ENCODE measurements around the gene USP47. TPM values are rescaled to one million over a fixed set of nuclear protein-coding genes. Genes with fewer than 3 reads are reported as not detected.

Gene USP47
- total RNA-seq, 1 donor from 2014 or later = 46.1 TPM

- no peaks in the 10 kb centered on the region for H3K36me3 Mint-ChIP-seq (ENCODE audit: unreplicated experiment)
- H3K4me3 Mint-ChIP-seq (ENCODE audit: unreplicated experiment) = no peak overlapping the region
- no peak for TF ChIP-seq CTCF (IDR thresholded peaks at IDR 0.05)
Observed at GRCh38 chr11:11843642-11844041, 1.9 kb downstream of the USP47 start.

GRCh38 chr11:11844272-11844671 is 2.5 kb downstream of the USP47 start:
- no peaks in the 10 kb centered on the region for H3K27me3 Mint-ChIP-seq (ENCODE audit: unreplicated experiment)
- H3K36me3 Mint-ChIP-seq (ENCODE audit: unreplicated experiment) = no peaks in the 10 kb centered on the region
- no peaks in the 10 kb centered on the region for H3K9me3 Mint-ChIP-seq (ENCODE audit: unreplicated experiment)
- H3K4me1 Mint-ChIP-seq (ENCODE audit: unreplicated experiment) = peaks cover 19% of the 10 kb centered on the region
- no peak for DNase-seq (ENCODE audit: extremely low spot score, unreplicated experiment)
- no peak overlapping the region for H3K4me3 Mint-ChIP-seq (ENCODE audit: unreplicated experiment)
- no peak overlapping the region for H3K27ac Mint-ChIP-seq (ENCODE audit: unreplicated experiment)
- no peak for TF ChIP-seq CTCF (IDR thresholded peaks at IDR 0.05)

More at GRCh38 chr11:11843642-11844041, 1.9 kb downstream of the USP47 start:
- Mint-ChIP-seq H3K4me1 (ENCODE audit: unreplicated experiment) (peaks cover 13% of the 10 kb centered on the region), H3K27ac (ENCODE audit: unreplicated experiment) (no peak overlapping the region), H3K9me3 (ENCODE audit: unreplicated experiment) (no peaks in the 10 kb centered on the region), H3K27me3 (ENCODE audit: unreplicated experiment) (no peaks in the 10 kb centered on the region)
- no peak for DNase-seq (ENCODE audit: extremely low spot score, unreplicated experiment)

- H3K4me3 Mint-ChIP-seq (ENCODE audit: unreplicated experiment) = peak overlapping the region; percentile 8
- H3K27me3 Mint-ChIP-seq (ENCODE audit: unreplicated experiment) = no peaks in the 10 kb centered on the region
- peaks cover 27% of the 10 kb centered on the region for H3K4me1 Mint-ChIP-seq (ENCODE audit: unreplicated experiment)
- no peaks in the 10 kb centered on the region for H3K9me3 Mint-ChIP-seq (ENCODE audit: unreplicated experiment)
- H3K36me3 Mint-ChIP-seq (ENCODE audit: unreplicated experiment) = no peaks in the 10 kb centered on the region
- no peak for TF ChIP-seq CTCF (IDR thresholded peaks at IDR 0.05)
- DNase-seq (ENCODE audit: extremely low spot score, unreplicated experiment) = no peak
- H3K27ac Mint-ChIP-seq (ENCODE audit: unreplicated experiment) = peak overlapping the region; percentile 25
Observed at GRCh38 chr11:11845071-11845470, 3.3 kb downstream of the USP47 start.

- no peaks in the 10 kb centered on the region for H3K36me3 Mint-ChIP-seq (ENCODE audit: unreplicated experiment)
- TF ChIP-seq CTCF (IDR thresholded peaks at IDR 0.05) = no peak
- H3K4me1 Mint-ChIP-seq (ENCODE audit: unreplicated experiment) = peaks cover 32% of the 10 kb centered on the region
- H3K27me3 Mint-ChIP-seq (ENCODE audit: unreplicated experiment) = no peaks in the 10 kb centered on the region
- H3K27ac Mint-ChIP-seq (ENCODE audit: unreplicated experiment) = peak overlapping the region; percentile 25
- no peak overlapping the region for H3K4me3 Mint-ChIP-seq (ENCODE audit: unreplicated experiment)
- no peak for DNase-seq (ENCODE audit: extremely low spot score, unreplicated experiment)
- H3K9me3 Mint-ChIP-seq (ENCODE audit: unreplicated experiment) = no peaks in the 10 kb centered on the region
Observed at GRCh38 chr11:11845551-11845950, 3.8 kb downstream of the USP47 start.

- DNase-seq (ENCODE audit: extremely low spot score, unreplicated experiment) = no peak
- Mint-ChIP-seq H3K36me3 (ENCODE audit: unreplicated experiment) (no peaks in the 10 kb centered on the region), H3K27ac (ENCODE audit: unreplicated experiment) (no peak overlapping the region), H3K27me3 (ENCODE audit: unreplicated experiment) (no peaks in the 10 kb centered on the region), H3K9me3 (ENCODE audit: unreplicated experiment) (no peaks in the 10 kb centered on the region), H3K4me1 (ENCODE audit: unreplicated experiment) (peaks cover 38% of the 10 kb centered on the region), H3K4me3 (ENCODE audit: unreplicated experiment) (no peak overlapping the region)
- TF ChIP-seq CTCF (IDR thresholded peaks at IDR 0.05) = no peak
Observed at GRCh38 chr11:11847082-11847481, 5.3 kb downstream of the USP47 start.
